ENCODE data around the gene DPP8.
"Not testable (repeated sequence)": the region's sequence is repeated elsewhere in the genome, so short reads cannot be mapped to it uniquely, and the experiment has no call there.

The DPP8 gene

DNA sequence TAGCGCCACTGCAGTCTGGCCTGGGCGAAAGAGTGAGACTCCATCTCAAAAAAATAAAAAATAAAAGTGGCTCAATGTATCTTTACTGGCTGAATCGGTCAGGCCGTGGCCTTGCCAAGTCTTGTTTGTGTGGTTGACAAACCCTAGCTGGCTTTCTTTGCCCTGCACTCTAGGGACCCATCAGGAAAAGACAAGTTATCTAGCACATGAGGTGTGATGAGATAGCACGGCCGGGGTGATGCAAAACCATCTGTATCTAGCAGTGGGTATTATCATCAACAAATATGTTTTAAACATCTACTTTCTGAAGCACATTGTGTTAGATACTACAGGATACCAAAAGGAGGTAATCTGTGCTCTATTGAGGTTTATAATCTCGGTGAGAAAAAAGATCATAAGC lies 3.9 kb upstream of the DPP8 start:
- no peak for DNase-seq

DNA sequence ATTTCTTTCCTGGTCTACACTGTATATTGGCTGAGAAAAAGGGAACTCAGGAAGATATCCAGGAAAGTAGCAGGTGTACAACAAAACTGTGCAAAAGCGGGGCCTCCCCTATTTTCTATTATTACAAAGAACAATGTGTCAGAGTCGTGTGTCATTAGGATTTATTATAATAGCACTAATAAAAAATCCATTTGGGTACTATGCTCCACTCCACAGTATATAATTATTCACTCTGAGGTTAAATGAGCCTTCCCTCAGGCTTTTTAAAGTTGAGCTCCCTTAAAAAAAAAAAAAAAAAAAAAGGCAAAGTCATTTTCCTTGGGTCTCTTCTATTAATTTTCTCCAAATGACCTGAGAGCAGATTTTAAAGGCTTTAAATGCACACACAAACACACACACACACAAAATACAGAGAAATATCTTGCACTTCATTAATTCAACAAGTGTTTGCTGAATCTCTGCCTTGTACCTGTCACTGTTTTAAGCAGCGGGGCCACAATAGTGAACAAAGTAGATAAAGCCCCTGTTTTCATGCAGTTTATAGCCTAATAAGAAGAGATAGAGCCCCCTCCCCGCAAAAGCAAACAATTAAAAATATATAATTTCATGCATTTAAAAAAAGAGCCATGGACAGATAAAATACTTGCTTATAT lies 1.3 kb upstream of the DPP8 start:
- DNase-seq = no peak

DNA sequence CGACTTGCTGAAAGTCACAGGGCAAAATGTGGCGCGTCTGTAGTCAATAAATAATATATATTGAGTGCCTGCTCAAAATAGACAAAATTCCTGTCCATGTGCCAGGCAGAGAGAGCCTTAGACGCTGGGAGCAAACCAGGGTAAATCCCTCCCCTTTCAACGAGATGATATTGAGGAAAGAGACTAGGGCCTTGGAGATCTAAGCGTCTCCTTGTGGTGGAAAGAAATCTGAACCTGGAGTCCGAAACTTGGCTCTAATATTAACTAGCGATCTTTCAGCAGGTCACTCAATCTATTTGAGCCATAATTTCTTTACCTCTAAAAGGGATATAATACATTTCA lies 348 bp upstream of the DPP8 start:
- peak; percentile 25 for DNase-seq

- DNase-seq = no peak
Observed at GRCh38 chr15:65512807-65513416, 4.6 kb downstream of the DPP8 start.

GRCh38 chr15:65512189-65512588 lies 5.3 kb downstream of the DPP8 start:
- DNase-seq = no peak

DNA sequence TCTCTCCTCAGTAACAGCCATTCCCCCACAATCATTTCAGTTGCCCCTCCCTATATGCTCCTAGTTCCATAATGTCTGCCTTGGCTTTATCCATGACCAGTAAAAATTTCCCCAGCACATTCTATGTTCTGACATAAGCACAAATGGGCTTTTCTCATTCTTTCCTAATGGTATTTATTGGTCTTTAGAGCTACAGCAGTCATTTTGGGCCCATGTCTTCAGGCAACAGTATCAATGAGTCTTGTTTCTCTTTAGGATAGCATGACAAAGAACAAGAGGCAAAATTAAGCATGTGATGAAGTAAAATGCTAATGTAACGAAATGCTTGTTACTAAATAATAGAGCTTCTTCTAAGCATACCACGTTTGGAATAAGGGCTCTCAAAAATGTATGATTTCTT lies 8.2 kb downstream of the DPP8 start:
- DNase-seq = no peak

- no peak for DNase-seq
Observed at GRCh38 chr15:65494076-65494475, 23.4 kb downstream of the DPP8 start.

GRCh38 chr15:65484876-65485275 lies 32.6 kb downstream of the DPP8 start:
- no peak for DNase-seq

GRCh38 chr15:65476903-65477302 lies 40.6 kb downstream of the DPP8 start:
- peak; percentile 19 for DNase-seq

DNA sequence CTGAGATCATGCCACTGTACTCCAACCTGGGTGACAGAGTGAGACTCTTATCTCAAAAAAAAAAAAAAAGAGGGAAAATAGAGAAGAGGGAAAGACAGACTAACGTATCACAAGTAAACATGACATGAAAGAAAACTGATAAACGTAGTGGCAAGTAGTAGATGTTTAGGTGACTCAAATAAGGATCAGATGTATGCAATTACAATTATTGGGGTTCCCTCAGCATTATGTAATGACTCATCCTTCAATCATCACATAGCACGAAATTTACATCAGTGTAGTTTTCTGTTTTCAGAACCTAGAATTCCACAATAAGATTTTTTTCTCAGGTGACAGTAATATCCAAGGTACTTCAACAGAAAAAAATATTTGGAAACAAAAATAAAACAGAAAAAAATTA lies 46.6 kb downstream of the DPP8 start:
- DNase-seq = no peak

GRCh38 chr15:65468229-65468909 lies 49.1 kb downstream of the DPP8 start:
- DNase-seq = no peak

DNA sequence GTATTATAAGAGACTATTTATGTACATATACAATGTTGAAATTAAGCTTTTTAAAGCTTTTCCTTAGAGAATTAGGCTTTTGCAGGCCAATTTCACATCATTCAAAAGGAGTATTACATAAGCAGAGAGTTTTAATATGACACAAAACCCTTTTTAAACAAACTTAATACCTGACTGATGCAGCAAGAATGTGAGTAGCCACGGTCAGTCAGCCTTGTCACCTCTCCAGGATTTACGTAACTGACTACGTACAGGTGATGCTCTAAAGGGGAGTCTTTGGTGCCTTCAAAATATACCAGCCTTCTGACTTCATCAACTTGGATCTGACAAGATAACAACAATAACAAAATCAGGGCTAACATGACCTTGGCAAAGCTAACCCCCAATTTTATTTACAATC lies 50.6 kb downstream of the DPP8 start:
- no peak for DNase-seq

- not testable (repeated sequence) for DNase-seq
Observed at GRCh38 chr15:65463096-65463495, 54.4 kb downstream of the DPP8 start.

GRCh38 chr15:65460741-65461347 lies 56.6 kb downstream of the DPP8 start:
- DNase-seq = no peak

- DNase-seq = not testable (repeated sequence)
Observed at GRCh38 chr15:65455256-65455655, 62.2 kb downstream of the DPP8 start.

- no peak for DNase-seq
Observed at GRCh38 chr15:65451989-65452388, 65.5 kb downstream of the DPP8 start.

DNA sequence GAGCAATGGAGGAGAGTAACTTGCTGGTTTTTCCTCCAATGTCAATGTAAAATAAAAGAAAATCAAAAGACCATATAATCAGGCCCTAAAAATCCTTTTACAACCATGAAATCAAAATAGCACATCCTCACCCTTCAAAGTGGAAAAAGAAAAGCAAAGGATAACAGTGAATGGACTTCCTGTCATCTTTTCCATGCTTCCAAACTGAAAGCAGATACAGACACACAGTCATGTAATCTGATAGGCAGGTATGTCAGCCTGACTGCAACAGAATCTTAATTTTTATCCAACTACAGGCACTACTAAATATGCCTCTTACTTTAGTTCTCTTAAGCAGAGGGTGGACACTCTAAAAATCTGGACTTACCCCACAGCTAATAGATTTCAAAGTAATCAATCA lies 66.9 kb downstream of the DPP8 start:
- no peak for DNase-seq

GRCh38 chr15:65447145-65447544 lies 70.3 kb downstream of the DPP8 start:
- DNase-seq = no peak

GRCh38 chr15:65434201-65434600 lies 83.3 kb downstream of the DPP8 start:
- DNase-seq = no peak

GRCh38 chr15:65431731-65432130 lies 85.8 kb downstream of the DPP8 start:
- no peak for DNase-seq

- no peak for DNase-seq
Observed at GRCh38 chr15:65426216-65426853, 91.2 kb downstream of the DPP8 start.

DNA sequence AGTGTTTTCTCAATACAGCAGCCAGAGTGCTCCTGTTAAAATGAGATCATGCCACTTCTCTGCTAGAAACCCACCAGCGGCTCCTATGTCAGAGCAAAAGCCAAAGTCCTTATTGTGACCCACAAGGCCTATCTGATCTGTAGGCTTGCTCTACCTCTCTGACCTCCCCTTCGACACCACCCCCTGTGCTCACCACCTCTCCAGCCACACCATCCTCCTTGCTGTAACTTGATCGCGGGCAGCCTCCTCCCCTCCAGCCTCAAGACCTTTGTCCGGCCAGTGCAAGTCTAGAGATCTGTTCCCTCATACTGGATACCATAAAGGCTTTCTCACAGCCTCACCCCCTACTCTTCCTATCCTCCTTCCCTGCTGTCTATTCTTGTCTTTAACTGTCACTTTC lies 92.8 kb downstream of the DPP8 start:
- no peak for DNase-seq

- DNase-seq = no peak
Observed at GRCh38 chr15:65423976-65424679, 93.4 kb downstream of the DPP8 start.

Data from NCI-H1694 treated with DMSO at 0.1 percent for 48 hours (cell line).